Keratinocyte (primary cell): ENCODE measurements around the gene TAS2R42. TPM values are rescaled to one million over a fixed set of nuclear protein-coding genes. Genes with fewer than 3 reads are reported as not detected.

ENCODE experiments used
- DNase-seq: peaks from one replicate; pipeline ENCODE4 v3.0.0-alpha.2; 2011; ENCODE audit warnings: low read depth, missing footprints, low spot score
- FAIRE-seq: peaks from 2 replicates; lab custom pipeline; 2011; peaks lifted over from hg19 to GRCh38; lab: Jason Lieb, UNC
- H2AFZ ChIP-seq: 2 replicates; pipeline ENCODE4 v1.6.0; 2012; ENCODE audit warnings: low read length, control low read depth, inconsistent platforms; ENCODE audit not compliant: control insufficient read depth
- H3K27ac ChIP-seq: 2 replicates; pipeline ENCODE4 v1.5.1; 2011; ENCODE audit warnings: low read length; ENCODE audit not compliant: control insufficient read depth, insufficient read depth
- H3K27me3 ChIP-seq: 3 replicates; pipeline ENCODE4 v1.6.0; 2011; ENCODE audit warnings: low read length; ENCODE audit not compliant: control insufficient read depth, insufficient read depth; ENCODE audit errors: extremely low read depth
- H3K36me3 ChIP-seq, 2 experiments: 2 replicates in 1 of 2; 3 replicates in 1 of 2; pipeline ENCODE4 v1.5.1; 2011; ENCODE audit warnings: low read length in 2 of 2, mild to moderate bottlenecking in 1 of 2; ENCODE audit not compliant: control insufficient read depth in 2 of 2, insufficient read depth in 2 of 2; ENCODE audit errors: extremely low read depth in 1 of 2
- H3K4me1 ChIP-seq: 3 replicates; pipeline ENCODE4 v1.5.1; 2011; ENCODE audit warnings: low read length; ENCODE audit not compliant: control insufficient read depth, insufficient read depth; ENCODE audit errors: extremely low read depth
- H3K4me2 ChIP-seq: 3 replicates; pipeline ENCODE4 v1.6.0; 2011; ENCODE audit warnings: low read depth, low read length; ENCODE audit not compliant: control insufficient read depth, insufficient read depth; ENCODE audit errors: extremely low read depth
- H3K4me3 ChIP-seq, 3 experiments: fragments of 200-600 bp in 1 of 3; sonication (generic) in 1 of 3; 2 replicates in 2 of 3; 3 replicates in 1 of 3; pipeline ENCODE4 v1.5.1; 2011 to 2016; ENCODE audit warnings: low read length in 3 of 3, mild to moderate bottlenecking in 3 of 3, control low read depth in 2 of 3, inconsistent platforms in 1 of 3, low read depth in 1 of 3, mixed read lengths in 1 of 3, mixed run types in 1 of 3, moderate library complexity in 1 of 3; ENCODE audit not compliant: control insufficient read depth in 2 of 3, insufficient read depth in 2 of 3; ENCODE audit errors: extremely low read depth in 1 of 3
- H3K79me2 ChIP-seq: 2 replicates; pipeline ENCODE4 v1.6.0; 2012; ENCODE audit warnings: low read length; ENCODE audit not compliant: control insufficient read depth, insufficient read depth
- H3K9ac ChIP-seq: 3 replicates; pipeline ENCODE4 v1.6.0; 2011; ENCODE audit warnings: low read length; ENCODE audit not compliant: control insufficient read depth, insufficient read depth; ENCODE audit errors: extremely low read depth
- H3K9me1 ChIP-seq: 3 replicates; pipeline ENCODE4 v1.6.0; 2011; ENCODE audit warnings: low read length; ENCODE audit not compliant: control insufficient read depth, insufficient read depth; ENCODE audit errors: extremely low read depth
- H3K9me3 ChIP-seq: 2 replicates; pipeline ENCODE4 v1.5.1; 2012; ENCODE audit warnings: low read depth, low read length; ENCODE audit not compliant: control insufficient read depth
- H4K20me1 ChIP-seq: 3 replicates; pipeline ENCODE4 v1.6.0; 2011; ENCODE audit warnings: low read length; ENCODE audit not compliant: control insufficient read depth, insufficient read depth; ENCODE audit errors: extremely low read depth
- CTCF ChIP-seq, 3 experiments: IDR thresholded peaks in 1 of 3; conservative IDR thresholded peaks in 1 of 3; optimal IDR thresholded peaks in 1 of 3; 2 replicates in 2 of 3; 3 replicates in 1 of 3; pipeline versions ENCODE3 to v1.5.1; 2011; ENCODE audit warnings: low read length in 3 of 3, mild to moderate bottlenecking in 3 of 3, moderate library complexity in 2 of 3, control low read depth in 1 of 3, inconsistent platforms in 1 of 3; ENCODE audit not compliant: insufficient read depth in 2 of 3; ENCODE audit errors: extremely low read depth in 1 of 3
- EZH2 ChIP-seq: IDR thresholded peaks from one replicate; pipeline ENCODE4 v1.6.1; 2012; ENCODE audit warnings: inconsistent platforms, mild to moderate bottlenecking, low read length, moderate library complexity
- dilution Hi-C: fragments of 300-500 bp; cut with MboI; formaldehyde crosslinking; loops from one replicate; pipeline ENCODE4 v1.7.0; 2020; ENCODE audit warnings: low sequenced_read_pairs; ENCODE audit not compliant: extremely low pct_ligation_motif_present
- polyA plus RNA-seq, 5 experiments: library from polyadenylated mRNA; depleted of rRNA in 3 of 5; stranded (reverse) in 3 of 5; stranded (forward) in 1 of 5; unstranded in 1 of 5; fragments of >200 nt; gene quantifications; 1 replicate in 1 of 5; 2 replicates in 3 of 5; 3 replicates in 1 of 5; pipeline versions ENCODE4 v1.2.1 to v1.2.3, GENCODE V29; 2011 to 2012; ENCODE audit warnings: missing spikeins in 2 of 5, low read depth in 1 of 5, low replicate concordance in 1 of 5

The TAS2R42 gene
- polyA plus RNA-seq, 1 donor (not counting 4 experiments of a cell fraction or from before 2014, with no cell fraction given), result not detected

GRCh38 chr12:11136075-11136474, 50.7 kb downstream of the TAS2R42 start:
- H3K9ac ChIP-seq, result no peak overlapping the region
- H3K4me1 ChIP-seq, result peaks cover 3% of the 10 kb centered on the region
- H3K36me3 ChIP-seq, result no peaks in the 10 kb centered on the region
- H4K20me1 ChIP-seq, result no peaks in the 10 kb centered on the region
- DNase-seq (no peak), FAIRE-seq (no peak)
- TF ChIP-seq EZH2 (no peak), CTCF (optimal IDR thresholded peaks at IDR 0.05 in 1 of 3, IDR thresholded peaks at IDR 0.05 in 1 of 3, conservative IDR thresholded peaks at IDR 0.05 in 1 of 3; ENCODE audit: extremely low read depth in 1 of 3, insufficient read depth in 2 of 3, low read length in 3 of 3) (no peak)
- H3K79me2 ChIP-seq, result peaks cover 22% of the 10 kb centered on the region
- no peak overlapping the region for H3K27ac ChIP-seq
- no peak overlapping the region for H3K4me3 ChIP-seq
- no peaks in the 10 kb centered on the region for H3K27me3 ChIP-seq
- H3K9me3 ChIP-seq, result no peaks in the 10 kb centered on the region
- no peak overlapping the region for H3K4me2 ChIP-seq
- no peaks in the 10 kb centered on the region for H3K9me1 ChIP-seq
- H2AFZ ChIP-seq, result no peak overlapping the region
- dilution Hi-C loops, result no loop called here

Other genes starting within 250 kb of the TAS2R42 start
- gene TAS2R14, start 247.7 kb downstream of the TAS2R42 start, polyA plus RNA-seq, result 0.58 to 1.2 TPM (median 0.63 TPM) in 3 replicates
- 0.10 TPM in 1 of 3 replicates, not detected in the others for gene TAS2R50, start 200.0 kb downstream of the TAS2R42 start, polyA plus RNA-seq
- 0.08 to 0.43 TPM (median 0.41 TPM) in 3 replicates for gene TAS2R20, start 188.6 kb downstream of the TAS2R42 start, polyA plus RNA-seq
- gene TAS2R19, start 164.3 kb downstream of the TAS2R42 start, polyA plus RNA-seq, result 0.17 to 0.31 TPM in 2 of 3 replicates, not detected in the other
- gene TAS2R31, start 155.5 kb downstream of the TAS2R42 start, polyA plus RNA-seq, result 0.08 to 0.28 TPM in 2 of 3 replicates, not detected in the other
- gene TAS2R46, start 124.6 kb downstream of the TAS2R42 start, polyA plus RNA-seq, result 0.10 to 0.13 TPM in 2 of 3 replicates, not detected in the other
- 0.34 TPM in 1 of 3 replicates, not detected in the others for gene TAS2R43, start 94.6 kb downstream of the TAS2R42 start, polyA plus RNA-seq
- 0.03 to 0.18 TPM in 2 of 3 replicates, not detected in the other for gene TAS2R30, start 52.3 kb downstream of the TAS2R42 start, polyA plus RNA-seq
- 2.5 to 3.9 TPM (median 2.6 TPM) in 3 replicates for gene SMIM10L1, start 15.7 kb downstream of the TAS2R42 start, polyA plus RNA-seq
- gene PRB3, start 82.8 kb upstream of the TAS2R42 start, polyA plus RNA-seq, result not detected in 3 replicates
- gene PRB4, start 123.5 kb upstream of the TAS2R42 start, polyA plus RNA-seq, result not detected in 3 replicates
- 0.18 TPM in 1 of 3 replicates, not detected in the others for gene PRB2, start 208.6 kb upstream of the TAS2R42 start, polyA plus RNA-seq